Endodermal cell (in vitro differentiated cells): ENCODE measurements around the gene ZFP64. TPM values are rescaled to one million over a fixed set of nuclear protein-coding genes. Genes with fewer than 3 reads are reported as not detected.

ENCODE experiments used
- DNase-seq: peaks from one replicate; pipeline ENCODE4 v3.0.0-alpha.2; 2017
- H3K27ac ChIP-seq: 2 replicates; pipeline ENCODE4 v1.5.1; 2013; ENCODE audit warnings: mild to moderate bottlenecking, low read depth, low read length, moderate library complexity
- H3K27me3 ChIP-seq: 2 replicates; pipeline ENCODE4 v1.6.1; 2013; ENCODE audit warnings: mild to moderate bottlenecking, low read length, moderate library complexity; ENCODE audit not compliant: insufficient read depth, control insufficient read depth, poor library complexity, severe bottlenecking
- H3K36me3 ChIP-seq: 2 replicates; pipeline ENCODE4 v1.7.0; 2013; ENCODE audit warnings: mild to moderate bottlenecking, low read length, moderate library complexity; ENCODE audit not compliant: control insufficient read depth, insufficient read depth
- H3K4me1 ChIP-seq: one replicate; pipeline ENCODE4 v1.7.0; 2013; ENCODE audit warnings: low read length; ENCODE audit not compliant: control insufficient read depth, insufficient read depth
- H3K4me3 ChIP-seq: 2 replicates; pipeline ENCODE4 v1.5.1; 2013; ENCODE audit warnings: mild to moderate bottlenecking, low read length, moderate library complexity
- H3K9ac ChIP-seq: 2 replicates; pipeline ENCODE4 v1.6.1; 2013; ENCODE audit warnings: mild to moderate bottlenecking, low read length, moderate library complexity; ENCODE audit not compliant: poor library complexity, severe bottlenecking; ENCODE audit errors: extremely low read depth
- H3K9me3 ChIP-seq: 2 replicates; pipeline ENCODE4 v1.6.1; 2013; ENCODE audit warnings: mild to moderate bottlenecking, low read length, moderate library complexity; ENCODE audit not compliant: control insufficient read depth
- H3K27ac Mint-ChIP-seq: 2 replicates; pipeline ENCODE4 v1.8.0; 2020; ENCODE audit warnings: mixed read lengths
- H3K27me3 Mint-ChIP-seq: 2 replicates; pipeline ENCODE4 v1.8.0; 2021; ENCODE audit warnings: mild to moderate bottlenecking, mixed read lengths; ENCODE audit not compliant: insufficient read depth
- H3K36me3 Mint-ChIP-seq: 2 replicates; pipeline ENCODE4 v1.8.0; 2020; ENCODE audit warnings: low read depth, mixed read lengths
- H3K4me1 Mint-ChIP-seq: 2 replicates; pipeline ENCODE4 v1.8.0; 2020; ENCODE audit warnings: mixed read lengths
- H3K4me3 Mint-ChIP-seq: 2 replicates; pipeline ENCODE4 v1.8.0; 2020; ENCODE audit warnings: mild to moderate bottlenecking, moderate library complexity, mixed read lengths
- H3K9me3 Mint-ChIP-seq: 2 replicates; pipeline ENCODE4 v1.8.0; 2020; ENCODE audit warnings: mild to moderate bottlenecking, mixed read lengths
- WGBS, 2 experiments: methylation state at CpG; one replicate each; pipeline versions ENCODE4 v1.1.5 to v1.1.7; 2013; ENCODE audit warnings: missing lambda C conversion rate in 2 of 2, mixed read lengths in 1 of 2; ENCODE audit not compliant: insufficient coverage in 1 of 2, insufficient read length in 1 of 2; 5-methylcytosine and 5-hydroxymethylcytosine counted together
- total RNA-seq, 2 donors: library from RNA; stranded (reverse); fragmentation: NEBNext Ultra II Directional in 1 of 2; extraction: Animal tissue kit (Norgen Biotek cat#: 25700) in 1 of 2; gene quantifications; 2 replicates in 1 of 2; 3 replicates in 1 of 2; pipeline ENCODE4 v1.2.1, GENCODE V29; 2021
- TF ChIP-seq, protein P1 (sequence below): fragments of 200-600 bp; sonication (generic); conservative IDR thresholded peaks from 2 replicates; pipeline ENCODE4 v1.5.0; 2021; ENCODE audit warnings: antibody characterized with exemption, mild to moderate bottlenecking

The ZFP64 gene
- total RNA-seq, 2 donors from 2014 or later, result 24.4 to 32.6 TPM

DNA sequence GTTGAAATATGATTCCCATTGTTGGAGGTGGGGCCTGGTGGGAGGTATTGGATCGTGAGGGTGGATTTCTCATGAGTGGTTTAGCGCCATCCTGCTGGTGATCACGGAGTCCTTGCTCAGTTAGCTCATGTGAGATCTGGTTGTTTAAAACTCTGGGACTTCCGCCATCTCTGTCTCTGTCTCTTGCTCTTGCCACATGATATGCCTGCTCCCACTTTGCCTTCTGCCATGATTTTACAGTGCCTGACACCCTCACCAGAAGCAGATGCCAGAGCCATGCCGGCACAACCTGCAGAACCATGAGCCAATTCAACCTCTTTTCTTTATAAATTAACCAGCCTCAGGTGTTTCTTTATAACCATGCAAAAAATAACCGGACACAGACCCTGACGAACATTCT is 44.7 kb upstream of the ZFP64 start:
- Mint-ChIP-seq H3K4me3 (no peak overlapping the region), H3K4me1 (no peaks in the 10 kb centered on the region)

DNA sequence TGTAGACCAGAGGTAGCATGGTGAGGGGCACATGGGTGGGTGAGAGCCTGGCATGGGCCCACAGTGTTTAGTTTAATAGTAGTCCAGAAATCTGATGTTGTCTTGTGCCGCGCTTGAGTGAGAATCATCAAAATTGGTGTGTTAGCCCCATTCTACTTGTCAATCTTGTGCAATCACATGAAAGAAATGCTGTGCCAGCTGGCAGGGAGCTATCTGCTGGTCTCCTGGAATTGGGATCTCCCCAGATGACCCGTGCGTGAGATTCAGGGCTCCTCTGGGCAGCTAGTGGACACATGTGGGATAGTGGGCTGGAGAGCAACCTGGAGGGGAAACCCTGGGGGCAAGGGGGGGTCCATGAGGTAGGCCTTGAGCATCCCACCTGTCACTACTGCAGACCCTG is 43.5 kb upstream of the ZFP64 start:
- WGBS, 2 experiments, result 92 to 100% methylated on average over 2 to 4 of the region's 4 CpGs
- no peaks in the 10 kb centered on the region for H3K9me3 Mint-ChIP-seq
- H3K4me1 Mint-ChIP-seq, result no peaks in the 10 kb centered on the region
- Histone ChIP-seq H3K9ac (no peak overlapping the region), H3K4me1 (no peaks in the 10 kb centered on the region), H3K27ac (no peak overlapping the region), H3K4me3 (no peak overlapping the region), H3K36me3 (no peaks in the 10 kb centered on the region), H3K27me3 (no peaks in the 10 kb centered on the region), H3K9me3 (no peaks in the 10 kb centered on the region)
- H3K36me3 Mint-ChIP-seq, result no peaks in the 10 kb centered on the region
- H3K4me3 Mint-ChIP-seq, result no peak overlapping the region
- no peak for DNase-seq
- no peaks in the 10 kb centered on the region for H3K27me3 Mint-ChIP-seq
- no peak overlapping the region for H3K27ac Mint-ChIP-seq
- TF ChIP-seq, protein P1, sequence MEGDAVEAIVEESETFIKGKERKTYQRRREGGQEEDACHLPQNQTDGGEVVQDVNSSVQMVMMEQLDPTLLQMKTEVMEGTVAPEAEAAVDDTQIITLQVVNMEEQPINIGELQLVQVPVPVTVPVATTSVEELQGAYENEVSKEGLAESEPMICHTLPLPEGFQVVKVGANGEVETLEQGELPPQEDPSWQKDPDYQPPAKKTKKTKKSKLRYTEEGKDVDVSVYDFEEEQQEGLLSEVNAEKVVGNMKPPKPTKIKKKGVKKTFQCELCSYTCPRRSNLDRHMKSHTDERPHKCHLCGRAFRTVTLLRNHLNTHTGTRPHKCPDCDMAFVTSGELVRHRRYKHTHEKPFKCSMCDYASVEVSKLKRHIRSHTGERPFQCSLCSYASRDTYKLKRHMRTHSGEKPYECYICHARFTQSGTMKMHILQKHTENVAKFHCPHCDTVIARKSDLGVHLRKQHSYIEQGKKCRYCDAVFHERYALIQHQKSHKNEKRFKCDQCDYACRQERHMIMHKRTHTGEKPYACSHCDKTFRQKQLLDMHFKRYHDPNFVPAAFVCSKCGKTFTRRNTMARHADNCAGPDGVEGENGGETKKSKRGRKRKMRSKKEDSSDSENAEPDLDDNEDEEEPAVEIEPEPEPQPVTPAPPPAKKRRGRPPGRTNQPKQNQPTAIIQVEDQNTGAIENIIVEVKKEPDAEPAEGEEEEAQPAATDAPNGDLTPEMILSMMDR, result no peak

More for the DNA sequence above, 44.7 kb upstream of the ZFP64 start:
- Histone ChIP-seq H3K9me3 (no peaks in the 10 kb centered on the region), H3K9ac (no peak overlapping the region), H3K4me3 (no peak overlapping the region), H3K4me1 (no peaks in the 10 kb centered on the region), H3K27me3 (no peaks in the 10 kb centered on the region), H3K27ac (no peak overlapping the region), H3K36me3 (no peaks in the 10 kb centered on the region)
- Mint-ChIP-seq H3K27me3 (no peaks in the 10 kb centered on the region), H3K36me3 (no peaks in the 10 kb centered on the region), H3K27ac (no peak overlapping the region), H3K9me3 (no peaks in the 10 kb centered on the region)
- TF ChIP-seq, protein P1, result no peak
- 95% methylated on average over 6 to 7 of the region's 7 CpGs for WGBS, 2 experiments
- DNase-seq, result no peak

DNA sequence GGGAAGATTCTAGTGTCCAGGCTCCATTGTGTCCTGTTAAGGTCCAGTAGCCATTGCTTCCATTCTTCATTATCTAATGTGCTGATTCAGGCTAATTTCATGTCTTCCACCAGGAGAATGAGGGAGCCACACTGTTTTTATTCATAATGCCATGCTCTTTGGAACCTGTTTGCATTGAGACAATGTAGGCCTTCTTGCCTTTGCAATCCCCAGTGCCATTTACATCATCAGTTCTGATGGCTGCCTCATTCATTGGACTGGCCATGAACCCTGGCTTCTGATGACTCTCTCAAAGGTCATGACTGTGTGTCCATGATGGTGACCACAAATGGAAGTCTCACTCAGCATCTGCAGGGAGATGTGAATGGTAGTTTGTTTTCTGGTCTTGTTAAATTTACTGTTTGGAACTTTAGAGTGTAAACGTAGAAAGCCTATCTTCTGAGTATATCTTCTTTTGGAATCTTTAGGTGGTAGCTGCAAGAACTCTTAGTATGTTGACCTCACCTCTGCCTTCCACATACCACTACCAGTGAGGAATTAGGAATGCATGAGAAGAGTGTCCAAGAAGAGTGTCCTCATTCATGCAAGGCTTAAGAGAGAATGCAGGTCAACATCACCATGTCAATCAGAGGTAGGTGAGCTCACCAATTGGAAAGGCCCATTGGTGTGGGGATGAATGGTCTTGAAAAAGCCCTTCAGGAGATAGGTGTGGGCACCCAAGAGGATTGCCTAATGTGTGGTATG is 42.9 kb upstream of the ZFP64 start:
- Histone ChIP-seq H3K9me3 (no peaks in the 10 kb centered on the region), H3K4me3 (no peak overlapping the region), H3K27ac (no peak overlapping the region), H3K9ac (no peak overlapping the region), H3K4me1 (no peaks in the 10 kb centered on the region), H3K36me3 (no peaks in the 10 kb centered on the region), H3K27me3 (no peaks in the 10 kb centered on the region)
- Mint-ChIP-seq H3K4me1 (no peaks in the 10 kb centered on the region), H3K27ac (no peak overlapping the region), H3K27me3 (no peaks in the 10 kb centered on the region), H3K9me3 (no peaks in the 10 kb centered on the region), H3K36me3 (no peaks in the 10 kb centered on the region), H3K4me3 (no peak overlapping the region)
- DNase-seq, result no peak
- WGBS, 2 experiments, result 80% methylated on average over 1 of the region's 1 CpG; no CpG with 5 or more reads in 1 of the 2 experiments
- TF ChIP-seq, protein P1, result no peak
